ENCODE data around the gene FAM90A26.
"Not testable (repeated sequence)": the region's sequence is repeated elsewhere in the genome, so short reads cannot be mapped to it uniquely, and the experiment has no call there.

GRCh38 chr4:9210357-9210756, 40.1 kb downstream of the FAM90A26 start, which contains the start of gene USP17L10:
- TF ChIP-seq CTCF (IDR thresholded peaks at IDR 0.05; ENCODE audit: low read length); EZH2 (IDR thresholded peaks at IDR 0.05; ENCODE audit: borderline replicate concordance, low read length): not testable (repeated sequence)

Data from OCI-LY1 (cell line).